HG03025 (cell line): ENCODE measurements around the gene EME2.
"Not testable (repeated sequence)": the region's sequence is repeated elsewhere in the genome, so short reads cannot be mapped to it uniquely, and the experiment has no call there.

Experiments used
- ATAC-seq: cut with Tn5 transposase; IDR thresholded peaks from one replicate; pipeline ENCODE4 v1.9.1; 2021; ENCODE audit warnings: mild to moderate bottlenecking, moderate library complexity; ENCODE audit not compliant: unreplicated experiment, low FRiP score

The EME2 gene

GRCh38 chr16:1790261-1790610 lies 17.6 kb downstream of the EME2 start:
- ATAC-seq: no peak

- ATAC-seq: no peak
Measured at GRCh38 chr16:1790611-1791255, 18.1 kb downstream of the EME2 start.

GRCh38 chr16:1791256-1791942 lies 18.8 kb downstream of the EME2 start:
- no peak for ATAC-seq

GRCh38 chr16:1791943-1792812 lies 19.6 kb downstream of the EME2 start:
- ATAC-seq: no peak

- no peak for ATAC-seq
Measured at GRCh38 chr16:1792836-1793577, 20.4 kb downstream of the EME2 start.

- no peak for ATAC-seq
Measured at GRCh38 chr16:1793578-1794220, 21.1 kb downstream of the EME2 start, which contains the start of gene IGFALS. Gene IGFALS (minus strand): TSS chr16:1793705. CDS start chr16:1793652, 53 bp downstream.

- no peak for ATAC-seq
Measured at GRCh38 chr16:1794221-1794871, 21.7 kb downstream of the EME2 start.

- ATAC-seq: no peak
Measured at GRCh38 chr16:1794908-1795666, 22.5 kb downstream of the EME2 start.

- not testable (repeated sequence) for ATAC-seq
Measured at GRCh38 chr16:1799263-1799662, 26.7 kb downstream of the EME2 start.

GRCh38 chr16:1800701-1801100 lies 28.1 kb downstream of the EME2 start:
- no peak for ATAC-seq

GRCh38 chr16:1807626-1808025 lies 35.0 kb downstream of the EME2 start:
- ATAC-seq: no peak

GRCh38 chr16:1808691-1809090 lies 36.1 kb downstream of the EME2 start:
- no peak for ATAC-seq

GRCh38 chr16:1809281-1809801 lies 36.7 kb downstream of the EME2 start:
- no peak for ATAC-seq

- no peak for ATAC-seq
Measured at GRCh38 chr16:1810106-1810505, 37.5 kb downstream of the EME2 start.

GRCh38 chr16:1810536-1810935 lies 37.9 kb downstream of the EME2 start:
- no peak for ATAC-seq

- ATAC-seq: no peak
Measured at GRCh38 chr16:1812732-1813163, 40.1 kb downstream of the EME2 start.

- no peak for ATAC-seq
Measured at GRCh38 chr16:1815461-1815860, 42.9 kb downstream of the EME2 start.

- no peak for ATAC-seq
Measured at GRCh38 chr16:1816396-1817275, 44.0 kb downstream of the EME2 start.
